ENCODE data around the gene ALMS1.
"Not testable (repeated sequence)": the region's sequence is repeated elsewhere in the genome, so short reads cannot be mapped to it uniquely, and the experiment has no call there.

Gene ALMS1

DNA sequence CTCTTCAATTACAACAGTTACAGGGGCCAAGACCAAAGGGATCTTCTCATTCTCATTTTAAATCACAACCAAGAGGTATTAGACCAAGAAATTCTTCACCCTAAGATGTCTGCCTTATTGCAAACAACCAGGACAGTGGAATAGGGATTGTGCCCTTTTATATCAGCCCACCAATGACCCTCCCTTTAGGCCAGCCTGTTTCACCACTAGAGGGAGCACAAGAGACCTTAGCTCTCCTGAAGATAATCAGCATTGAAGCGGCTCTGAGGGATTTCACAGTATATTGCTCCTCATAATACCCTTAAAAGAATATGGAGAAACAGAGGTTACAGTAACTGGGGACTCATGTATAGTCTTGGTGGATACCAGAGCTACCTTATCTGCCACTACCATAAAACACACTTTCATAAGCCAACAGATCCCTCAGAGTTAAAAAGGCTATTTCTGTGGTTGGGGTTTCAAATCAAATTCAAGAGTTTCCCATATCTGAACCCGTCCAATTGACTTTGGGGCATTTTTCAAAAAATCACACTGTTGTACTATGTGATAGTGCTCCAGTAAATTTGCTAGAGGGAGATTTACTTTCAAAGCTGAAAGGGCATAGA lies 245.1 kb downstream of the ALMS1 start:
- DNase-seq, result peak in 1 of 2 experiments; percentile 24

DNA sequence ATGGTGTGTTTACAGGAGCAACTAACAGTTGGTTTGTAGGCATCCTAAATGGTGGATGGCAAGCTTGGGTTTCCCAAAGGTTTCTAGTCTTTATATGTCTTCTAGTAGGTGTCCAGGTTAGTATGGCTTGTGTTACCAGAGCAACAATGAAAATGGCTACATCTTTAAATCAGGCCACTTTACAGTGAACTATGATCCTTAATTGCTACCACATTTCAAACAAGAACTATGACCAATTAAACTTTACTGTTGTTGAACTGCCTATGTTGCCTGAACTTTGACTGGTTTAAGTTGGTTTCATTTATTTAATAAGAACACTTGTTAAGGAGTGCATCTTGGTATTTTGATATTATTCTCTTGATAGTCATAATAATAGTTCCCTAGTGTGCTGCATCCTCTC lies 251.3 kb downstream of the ALMS1 start:
- DNase-seq, result not testable (repeated sequence)

DNA sequence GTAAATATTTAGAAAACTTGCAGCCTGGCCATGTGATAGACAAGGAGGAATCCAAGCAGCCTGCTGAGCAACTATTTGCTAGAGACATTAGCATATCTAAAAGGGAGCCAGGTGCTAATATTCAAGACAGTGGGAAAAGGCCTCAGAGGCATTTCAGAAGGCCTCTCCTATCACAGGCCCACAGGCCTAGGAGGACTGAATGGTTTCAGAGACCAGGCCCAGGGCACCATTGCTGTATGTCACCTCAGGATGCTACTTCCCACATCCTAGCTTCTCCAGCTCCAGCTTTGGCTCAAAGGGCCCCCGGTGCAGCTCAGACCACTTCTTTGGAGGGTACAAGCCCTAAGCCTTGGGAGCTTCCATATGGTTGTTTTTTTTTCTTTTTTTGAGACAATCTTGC lies 252.8 kb downstream of the ALMS1 start:
- DNase-seq, result no peak

DNA sequence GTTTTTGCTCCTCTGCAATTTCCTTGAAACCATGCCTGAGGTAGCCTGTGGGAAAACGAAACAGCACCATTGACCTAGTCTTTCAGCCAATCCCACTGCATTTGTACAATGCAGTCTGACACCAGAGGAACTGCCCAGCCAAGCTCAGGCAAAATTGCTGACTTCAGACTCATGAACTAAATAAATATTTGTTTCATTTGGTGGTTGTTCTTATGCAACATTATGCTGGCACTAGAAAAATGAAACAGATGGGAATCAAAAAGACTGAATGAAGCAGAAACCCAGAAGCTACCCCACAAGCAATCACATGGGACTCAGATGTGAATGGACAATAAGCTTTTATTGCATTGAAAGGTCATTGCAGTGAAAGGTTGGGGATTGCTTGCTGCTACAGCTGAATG lies 254.9 kb downstream of the ALMS1 start:
- DNase-seq, result no peak

DNA sequence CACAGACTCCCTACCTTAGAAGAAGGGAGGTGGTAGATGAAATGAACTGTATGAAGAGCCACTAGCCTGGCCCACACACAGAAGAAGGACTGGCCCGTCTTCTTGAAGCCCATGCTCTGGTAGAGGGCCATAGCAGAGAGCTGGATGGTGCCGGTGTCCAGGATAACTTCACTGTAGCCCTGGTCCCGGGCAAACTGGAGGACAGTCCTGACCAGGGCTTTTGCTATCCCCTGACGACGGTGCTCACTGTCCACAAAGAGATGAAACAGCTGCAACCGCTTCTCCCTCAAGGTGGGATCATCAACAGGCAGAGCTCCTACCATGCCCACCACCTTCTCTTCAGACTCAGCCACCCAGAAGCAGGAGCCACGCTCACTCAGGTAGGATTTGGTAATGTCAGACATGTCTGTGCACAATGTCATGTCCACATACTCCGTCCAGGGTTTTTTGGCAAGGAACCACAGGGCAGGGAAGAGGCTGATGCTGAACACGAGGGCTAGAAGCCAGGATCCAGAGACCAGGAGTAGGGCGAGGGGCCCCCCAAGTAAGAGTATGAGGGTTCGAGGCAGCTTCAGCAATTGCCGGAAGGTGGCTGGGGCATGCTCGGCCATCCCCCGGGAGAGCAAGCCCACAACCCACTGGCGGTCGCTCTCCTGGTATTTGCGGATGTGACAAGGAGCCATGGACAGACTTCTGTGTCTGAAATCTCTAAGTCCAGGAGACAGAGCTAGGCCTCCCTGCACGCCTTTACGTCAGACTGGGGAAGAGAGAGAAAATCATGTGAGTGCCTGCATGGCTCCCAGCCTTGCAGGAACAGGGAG lies 255.5 kb downstream of the ALMS1 start:
- DNase-seq, result no peak

DNA sequence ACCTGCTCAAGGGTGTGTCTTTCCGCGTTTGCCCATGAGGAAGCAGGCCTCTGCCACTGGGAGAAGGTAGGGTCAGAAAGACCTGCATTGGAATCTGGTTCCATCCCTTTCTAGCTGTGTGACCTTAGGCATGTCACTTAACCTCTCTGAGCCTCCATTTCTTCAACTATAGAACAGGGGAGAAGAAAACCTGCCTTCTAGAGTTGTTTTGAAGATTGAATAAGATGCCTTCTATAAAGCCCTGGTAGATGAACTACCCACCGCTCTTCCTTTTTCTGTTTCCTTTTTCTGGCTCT lies 256.1 kb downstream of the ALMS1 start:
- no peak for DNase-seq

DNA sequence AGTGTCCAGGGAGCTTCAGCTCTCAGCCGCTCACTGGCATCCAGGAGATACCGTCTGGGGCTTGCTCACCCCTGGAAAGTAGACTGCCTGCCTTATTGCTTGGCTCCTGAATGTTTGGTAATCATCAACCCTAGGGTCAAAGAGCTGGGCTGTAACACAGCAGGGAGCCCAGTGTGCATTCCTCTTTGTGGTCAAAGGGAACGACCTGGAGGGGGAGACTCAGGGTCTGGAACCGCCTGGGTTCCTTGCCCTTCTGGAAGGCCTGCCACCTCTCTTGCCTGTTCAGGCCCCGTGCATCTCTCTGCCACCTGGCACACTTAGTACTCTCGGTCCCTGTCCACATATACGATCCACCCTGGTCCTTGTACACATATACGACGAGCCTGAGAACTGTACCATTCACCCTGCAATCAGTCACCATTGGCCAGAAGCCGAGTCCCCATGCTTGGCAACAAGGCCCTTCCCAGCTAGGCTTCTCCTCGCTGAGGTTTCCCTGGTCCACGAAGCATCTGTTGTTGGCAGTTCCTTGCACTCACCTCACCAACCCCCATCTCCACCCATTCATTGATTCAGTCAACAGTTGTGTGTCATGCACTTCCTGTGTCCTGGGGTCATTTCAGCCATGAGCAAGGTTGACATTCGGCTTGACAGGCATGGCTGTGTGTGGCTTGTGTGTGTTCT lies 256.8 kb downstream of the ALMS1 start, which contains the start of gene NAT8:
Gene NAT8, minus strand, starts transcription at position 85 of the 681 bp plus-strand sequence. CDS start 794 bp downstream, outside the sequence.
- no peak for DNase-seq

DNA sequence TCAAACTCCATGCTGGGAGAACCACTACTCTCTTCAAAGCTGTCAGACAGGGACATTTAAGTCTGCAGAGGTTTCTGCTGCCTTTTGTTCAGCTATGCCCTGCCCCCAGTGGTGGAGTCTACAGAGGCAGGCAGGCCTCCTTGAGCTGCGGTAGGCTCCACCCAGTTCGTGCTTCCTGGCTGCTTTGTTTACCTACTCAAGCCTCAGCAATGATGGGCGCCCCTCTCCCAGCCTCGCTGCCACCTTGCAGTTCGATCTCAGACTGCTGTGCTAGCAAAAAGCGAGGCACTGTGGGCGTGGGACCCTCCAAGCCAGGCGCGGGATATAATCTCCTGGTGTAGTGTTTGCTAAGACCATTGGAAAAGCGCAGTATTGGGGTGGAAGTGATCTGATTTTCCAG lies 262.1 kb downstream of the ALMS1 start:
- not testable (repeated sequence) for DNase-seq

DNA sequence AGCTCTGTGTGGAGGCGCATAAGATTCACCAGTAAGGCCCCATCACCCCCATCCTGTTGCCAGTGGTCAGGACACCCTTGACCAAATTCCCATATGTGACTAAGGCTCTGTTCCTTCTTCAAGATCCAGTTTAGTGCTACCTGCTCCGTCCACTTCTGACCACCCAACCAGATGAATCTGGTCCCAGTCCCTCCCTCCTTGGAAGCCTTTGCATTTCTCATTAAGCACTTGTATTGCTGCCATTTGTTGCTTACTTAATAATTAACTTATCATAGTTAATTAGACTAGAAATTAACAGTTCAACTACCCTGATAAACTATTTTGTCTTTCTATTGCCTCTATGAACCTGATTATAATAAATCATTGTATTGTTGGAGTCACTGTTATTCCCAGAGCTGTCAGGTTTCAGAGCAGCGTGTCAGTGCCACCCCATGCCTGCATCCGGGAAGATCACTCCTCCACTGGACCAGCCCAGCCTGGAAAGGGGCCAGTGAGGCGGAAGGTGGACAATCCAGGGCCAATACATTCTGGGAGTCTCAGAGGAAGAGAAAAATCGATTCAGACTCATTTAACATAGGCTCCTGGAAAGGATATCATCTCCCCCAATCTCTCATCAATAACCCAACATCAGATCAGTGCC lies 266.1 kb downstream of the ALMS1 start:
- no peak for DNase-seq

DNA sequence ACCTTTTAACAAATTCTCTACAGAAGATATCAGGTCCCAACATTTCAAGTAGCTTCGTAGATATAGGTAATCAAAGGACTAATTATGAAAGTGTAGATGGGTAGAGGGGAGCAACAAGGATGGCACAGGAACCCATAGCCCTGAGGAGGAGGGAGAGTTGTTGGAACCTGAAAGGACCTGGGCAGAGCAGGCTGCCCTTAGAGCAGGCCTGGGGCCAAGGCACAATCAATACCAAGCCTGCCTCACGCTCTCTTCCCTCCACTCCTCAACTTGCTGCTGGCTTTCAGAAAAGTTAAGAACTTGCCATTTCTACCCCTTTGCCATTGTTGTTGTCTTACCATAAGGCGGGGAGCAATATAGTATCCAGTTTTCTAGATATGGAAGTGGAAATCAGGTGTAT lies 266.7 kb downstream of the ALMS1 start:
- DNase-seq, result no peak

DNA sequence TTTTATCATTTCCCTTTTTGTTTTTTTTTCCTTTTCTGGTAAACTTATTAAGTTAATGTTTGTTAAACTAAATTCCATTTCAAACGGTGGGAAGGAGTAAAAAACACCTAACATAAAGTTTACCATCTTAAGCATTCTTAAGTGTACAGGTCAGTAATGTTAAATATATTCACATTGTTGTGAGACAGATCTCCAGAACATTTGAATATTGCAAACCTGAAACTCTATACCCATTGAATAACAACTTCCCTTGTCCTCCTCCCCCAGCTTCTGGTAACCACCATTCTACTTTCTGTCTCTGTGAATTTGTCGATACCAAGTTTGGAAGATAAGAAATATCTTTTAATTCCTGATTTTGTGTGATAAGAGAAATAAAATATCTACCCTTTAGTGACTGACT lies 268.5 kb downstream of the ALMS1 start:
- DNase-seq, result no peak
